ENCODE measurements around the gene RAB25. TPM values are rescaled to one million over a fixed set of nuclear protein-coding genes. Genes with fewer than 3 reads are reported as not detected.

Gene RAB25
- total and polyA plus RNA-seq, 2 of the 13 experiments (the other 11 are each of a cell fraction or from before 2014, with no cell fraction given), result 0.20 to 0.22 TPM

DNA sequence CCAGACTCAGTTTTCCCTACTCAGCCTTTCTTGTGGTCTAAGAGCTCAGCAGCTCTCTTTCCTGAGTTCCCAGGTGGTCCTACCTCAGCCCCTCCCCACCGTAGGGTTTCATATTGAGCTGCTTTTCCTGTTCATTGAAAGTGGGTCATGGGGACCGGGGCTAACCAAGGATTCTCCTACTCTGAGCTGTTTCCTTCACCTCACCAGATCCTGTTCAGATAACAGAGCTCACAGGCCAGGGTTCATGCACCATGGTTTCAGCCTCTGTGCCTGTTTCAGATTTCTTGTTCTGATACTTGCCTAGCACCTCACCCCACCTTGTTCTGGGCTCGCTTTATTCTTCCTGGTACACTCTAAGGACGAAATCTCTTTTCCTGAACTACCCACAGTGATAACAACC is 15.9 kb upstream of the RAB25 start:
- H3K4me2 ChIP-seq (ENCODE audit: low read depth, low read length), result no peak overlapping the region
- H3K9me3 ChIP-seq (ENCODE audit: low read length), result no peaks in the 10 kb centered on the region
- CTCF ChIA-PET (ENCODE audit: low intra/inter-chr PET ratio, low total read pairs), result no interaction called here
- TF ChIP-seq ETV5 (CRISPR knock-in tag; IDR thresholded peaks at IDR 0.05; ENCODE audit: borderline replicate concordance) (no peak), ZBTB42 (CRISPR knock-in tag; IDR thresholded peaks at IDR 0.05) (no peak), ZKSCAN1 (IDR thresholded peaks at IDR 0.05; ENCODE audit: low read length) (0 out of 2 replicates have a peak, but pooled peaks have one; percentile 22), HMGA1 (CRISPR knock-in tag; conservative IDR thresholded peaks at IDR 0.05) (no peak)
- TF ChIP-seq, protein P1, sequence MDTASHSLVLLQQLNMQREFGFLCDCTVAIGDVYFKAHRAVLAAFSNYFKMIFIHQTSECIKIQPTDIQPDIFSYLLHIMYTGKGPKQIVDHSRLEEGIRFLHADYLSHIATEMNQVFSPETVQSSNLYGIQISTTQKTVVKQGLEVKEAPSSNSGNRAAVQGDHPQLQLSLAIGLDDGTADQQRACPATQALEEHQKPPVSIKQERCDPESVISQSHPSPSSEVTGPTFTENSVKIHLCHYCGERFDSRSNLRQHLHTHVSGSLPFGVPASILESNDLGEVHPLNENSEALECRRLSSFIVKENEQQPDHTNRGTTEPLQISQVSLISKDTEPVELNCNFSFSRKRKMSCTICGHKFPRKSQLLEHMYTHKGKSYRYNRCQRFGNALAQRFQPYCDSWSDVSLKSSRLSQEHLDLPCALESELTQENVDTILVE (CRISPR knock-in tag; IDR thresholded peaks at IDR 0.05), result no peak
- no peak overlapping the region for H3K4me3 ChIP-seq (replicated peaks in 1 of 3; ENCODE audit: insufficient read depth in 1 of 3, low read depth in 2 of 3, low read length in 3 of 3)
- peaks cover 13 to 44% of the 10 kb centered on the region in 2 experiments; a peak in 4 of 5 replicates for H3K36me3 ChIP-seq (replicated peaks in 1 of 2; ENCODE audit: control insufficient read depth in 1 of 2, insufficient read depth in 2 of 2, low read length in 2 of 2)
- H2AFZ ChIP-seq (ENCODE audit: low read length), result no peak overlapping the region
- no peak for ATAC-seq
- no peak overlapping the region for H3K9ac ChIP-seq (ENCODE audit: insufficient read depth, low read depth, low read length)
- BruUV-seq (replicated peaks), result no TSS peak
- no peak for DNase-seq (ENCODE audit: low spot score)
- 93% methylated on average over 4 of the region's 4 CpGs for WGBS (ENCODE audit: low lambda C conversion rate)
- H3K27me3 ChIP-seq (ENCODE audit: control insufficient read depth in 1 of 2, insufficient read depth in 2 of 2, low read length in 2 of 2), result no peaks in the 10 kb centered on the region
- intact Hi-C loops (cut with micrococcal nuclease; ENCODE audit: unreplicated experiment) (no loop called here), in situ Hi-C loops (cut with HindIII; ENCODE audit: extremely low pct_ligation_motif_present, low pct_unique_long_range_greater_than_20kb) (no loop called here)
- no peak for FAIRE-seq
- H3K27ac ChIP-seq (ENCODE audit: extremely low read length, insufficient read depth, low read length), result no peak overlapping the region
- H4K20me1 ChIP-seq (ENCODE audit: insufficient read depth, low read length), result no peaks in the 10 kb centered on the region
- H3K4me1 ChIP-seq (ENCODE audit: insufficient read depth, low read length), result peaks cover 12% of the 10 kb centered on the region
- H3K79me2 ChIP-seq (ENCODE audit: insufficient read depth, low read length), result no peaks in the 10 kb centered on the region
- POLR2A ChIA-PET, result no interaction called here

DNA sequence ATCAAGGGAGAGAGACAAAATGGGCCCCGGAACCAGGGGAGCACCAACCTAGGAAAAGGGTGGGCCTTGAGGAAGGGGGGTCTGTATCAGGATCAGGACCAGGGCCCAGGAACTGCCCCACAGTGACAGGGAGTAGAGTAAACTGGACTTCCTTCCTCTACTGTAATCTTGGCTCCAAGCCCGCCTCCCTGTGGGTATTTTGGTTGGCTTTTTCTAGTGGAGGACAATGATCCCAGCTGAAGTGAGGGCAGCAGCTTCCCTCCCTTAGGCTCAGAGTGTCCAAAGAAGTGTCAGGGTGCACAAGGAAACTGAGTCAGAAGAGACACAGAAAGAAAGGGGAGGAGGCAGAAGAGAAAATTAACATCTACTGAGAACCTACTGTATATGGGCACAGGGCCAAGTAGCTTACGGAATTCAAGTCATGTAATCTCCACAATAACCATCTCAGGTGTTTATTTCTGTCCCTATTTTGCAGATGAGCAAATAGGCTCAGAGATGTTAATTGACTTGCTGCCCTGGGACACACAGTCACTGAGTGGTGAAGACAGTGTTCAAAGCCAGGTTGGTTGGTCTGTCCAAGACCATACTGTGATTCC is 12.2 kb upstream of the RAB25 start:
- DNase-seq (ENCODE audit: low spot score) (no peak), FAIRE-seq (no peak), ATAC-seq (no peak)
- Histone ChIP-seq H3K4me3 (replicated peaks in 1 of 3; ENCODE audit: insufficient read depth in 1 of 3, low read depth in 2 of 3, low read length in 3 of 3) (no peak overlapping the region), H3K27me3 (ENCODE audit: control insufficient read depth in 1 of 2, insufficient read depth in 2 of 2, low read length in 2 of 2) (no peaks in the 10 kb centered on the region; a peak in 1 of 5 replicates), H3K4me2 (ENCODE audit: low read depth, low read length) (no peak overlapping the region), H2AFZ (ENCODE audit: low read length) (no peak overlapping the region), H3K9ac (ENCODE audit: insufficient read depth, low read depth, low read length) (no peak overlapping the region), H4K20me1 (ENCODE audit: insufficient read depth, low read length) (no peaks in the 10 kb centered on the region), H3K9me3 (ENCODE audit: low read length) (no peaks in the 10 kb centered on the region), H3K4me1 (ENCODE audit: insufficient read depth, low read length) (peaks cover 13% of the 10 kb centered on the region), H3K27ac (ENCODE audit: extremely low read length, insufficient read depth, low read length) (no peak overlapping the region), H3K36me3 (replicated peaks in 1 of 2; ENCODE audit: control insufficient read depth in 1 of 2, insufficient read depth in 2 of 2, low read length in 2 of 2) (peaks cover 11 to 40% of the 10 kb centered on the region in 2 experiments), H3K79me2 (ENCODE audit: insufficient read depth, low read length) (peaks cover 9% of the 10 kb centered on the region)
- BruUV-seq (replicated peaks), result no TSS peak
- ChIA-PET POLR2A (no interaction called here), CTCF (ENCODE audit: low intra/inter-chr PET ratio, low total read pairs) (no interaction called here)
- WGBS (ENCODE audit: low lambda C conversion rate), result 98% methylated on average over 3 of the region's 3 CpGs
- intact Hi-C loops (cut with micrococcal nuclease; ENCODE audit: unreplicated experiment), result no loop called here
- in situ Hi-C loops (cut with HindIII; ENCODE audit: extremely low pct_ligation_motif_present, low pct_unique_long_range_greater_than_20kb), result no loop called here
- no peak for TF ChIP-seq ZNF577 (CRISPR knock-in tag; IDR thresholded peaks at IDR 0.05; ENCODE audit: borderline replicate concordance, low read depth)
- TF ChIP-seq, protein P2, sequence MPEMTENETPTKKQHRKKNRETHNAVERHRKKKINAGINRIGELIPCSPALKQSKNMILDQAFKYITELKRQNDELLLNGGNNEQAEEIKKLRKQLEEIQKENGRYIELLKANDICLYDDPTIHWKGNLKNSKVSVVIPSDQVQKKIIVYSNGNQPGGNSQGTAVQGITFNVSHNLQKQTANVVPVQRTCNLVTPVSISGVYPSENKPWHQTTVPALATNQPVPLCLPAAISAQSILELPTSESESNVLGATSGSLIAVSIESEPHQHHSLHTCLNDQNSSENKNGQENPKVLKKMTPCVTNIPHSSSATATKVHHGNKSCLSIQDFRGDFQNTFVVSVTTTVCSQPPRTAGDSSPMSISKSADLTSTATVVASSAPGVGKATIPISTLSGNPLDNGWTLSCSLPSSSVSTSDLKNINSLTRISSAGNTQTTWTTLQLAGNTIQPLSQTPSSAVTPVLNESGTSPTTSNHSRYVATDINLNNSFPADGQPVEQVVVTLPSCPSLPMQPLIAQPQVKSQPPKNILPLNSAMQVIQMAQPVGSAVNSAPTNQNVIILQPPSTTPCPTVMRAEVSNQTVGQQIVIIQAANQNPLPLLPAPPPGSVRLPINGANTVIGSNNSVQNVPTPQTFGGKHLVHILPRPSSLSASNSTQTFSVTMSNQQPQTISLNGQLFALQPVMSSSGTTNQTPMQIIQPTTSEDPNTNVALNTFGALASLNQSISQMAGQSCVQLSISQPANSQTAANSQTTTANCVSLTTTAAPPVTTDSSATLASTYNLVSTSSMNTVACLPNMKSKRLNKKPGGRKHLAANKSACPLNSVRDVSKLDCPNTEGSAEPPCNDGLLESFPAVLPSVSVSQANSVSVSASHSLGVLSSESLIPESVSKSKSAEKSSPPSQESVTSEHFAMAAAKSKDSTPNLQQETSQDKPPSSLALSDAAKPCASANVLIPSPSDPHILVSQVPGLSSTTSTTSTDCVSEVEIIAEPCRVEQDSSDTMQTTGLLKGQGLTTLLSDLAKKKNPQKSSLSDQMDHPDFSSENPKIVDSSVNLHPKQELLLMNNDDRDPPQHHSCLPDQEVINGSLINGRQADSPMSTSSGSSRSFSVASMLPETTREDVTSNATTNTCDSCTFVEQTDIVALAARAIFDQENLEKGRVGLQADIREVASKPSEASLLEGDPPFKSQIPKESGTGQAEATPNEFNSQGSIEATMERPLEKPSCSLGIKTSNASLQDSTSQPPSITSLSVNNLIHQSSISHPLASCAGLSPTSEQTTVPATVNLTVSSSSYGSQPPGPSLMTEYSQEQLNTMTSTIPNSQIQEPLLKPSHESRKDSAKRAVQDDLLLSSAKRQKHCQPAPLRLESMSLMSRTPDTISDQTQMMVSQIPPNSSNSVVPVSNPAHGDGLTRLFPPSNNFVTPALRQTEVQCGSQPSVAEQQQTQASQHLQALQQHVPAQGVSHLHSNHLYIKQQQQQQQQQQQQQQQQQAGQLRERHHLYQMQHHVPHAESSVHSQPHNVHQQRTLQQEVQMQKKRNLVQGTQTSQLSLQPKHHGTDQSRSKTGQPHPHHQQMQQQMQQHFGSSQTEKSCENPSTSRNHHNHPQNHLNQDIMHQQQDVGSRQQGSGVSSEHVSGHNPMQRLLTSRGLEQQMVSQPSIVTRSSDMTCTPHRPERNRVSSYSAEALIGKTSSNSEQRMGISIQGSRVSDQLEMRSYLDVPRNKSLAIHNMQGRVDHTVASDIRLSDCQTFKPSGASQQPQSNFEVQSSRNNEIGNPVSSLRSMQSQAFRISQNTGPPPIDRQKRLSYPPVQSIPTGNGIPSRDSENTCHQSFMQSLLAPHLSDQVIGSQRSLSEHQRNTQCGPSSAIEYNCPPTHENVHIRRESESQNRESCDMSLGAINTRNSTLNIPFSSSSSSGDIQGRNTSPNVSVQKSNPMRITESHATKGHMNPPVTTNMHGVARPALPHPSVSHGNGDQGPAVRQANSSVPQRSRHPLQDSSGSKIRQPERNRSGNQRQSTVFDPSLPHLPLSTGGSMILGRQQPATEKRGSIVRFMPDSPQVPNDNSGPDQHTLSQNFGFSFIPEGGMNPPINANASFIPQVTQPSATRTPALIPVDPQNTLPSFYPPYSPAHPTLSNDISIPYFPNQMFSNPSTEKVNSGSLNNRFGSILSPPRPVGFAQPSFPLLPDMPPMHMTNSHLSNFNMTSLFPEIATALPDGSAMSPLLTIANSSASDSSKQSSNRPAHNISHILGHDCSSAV (CRISPR knock-in tag; IDR thresholded peaks at IDR 0.05; ENCODE audit: borderline replicate concordance), result no peak
- no peak for TF ChIP-seq JARID2 (CRISPR knock-in tag; IDR thresholded peaks at IDR 0.05; ENCODE audit: insufficient replicate concordance)
- no peak for TF ChIP-seq ZNF615 (CRISPR knock-in tag; IDR thresholded peaks at IDR 0.05; ENCODE audit: borderline replicate concordance)
